Activated B cell treated with CpG ODN at 0.5 μM for 24 hours (primary cell): Measurements from ENCODE around the gene PHF12. TPM values are rescaled to one million over a fixed set of nuclear protein-coding genes. Genes with fewer than 3 reads are reported as not detected.

Experiments used
- ATAC-seq: fragments of 200-7000 bp; cut with Tn5 transposase; one replicate; pipeline ENCODE4 v1.10.0; 2021; ENCODE audit warnings: low read depth, mild to moderate bottlenecking, moderate library complexity
- CTCF ChIA-PET: fragments of 350-600 bp; sonication (Branson Sonifier 250); formaldehyde crosslinking; loops from one replicate; lab custom pipeline; 2021; ENCODE audit warnings: antibody characterized with exemption; lab: Charles Lee
- POLR2A ChIA-PET: fragments of 350-600 bp; sonication (Branson Sonifier 250); formaldehyde crosslinking; loops from one replicate; lab custom pipeline; 2021; ENCODE audit warnings: antibody characterized with exemption; lab: Charles Lee
- DNase-seq: peaks from one replicate; pipeline ENCODE4 v3.0.0; 2022
- H3K27ac Mint-ChIP-seq: one replicate; pipeline ENCODE4 v1.8.0; 2020; ENCODE audit warnings: mixed read lengths
- H3K27me3 Mint-ChIP-seq: one replicate; pipeline ENCODE4 v1.8.0; 2021; ENCODE audit warnings: mixed read lengths
- H3K36me3 Mint-ChIP-seq: one replicate; pipeline ENCODE4 v1.8.0; 2021; ENCODE audit warnings: low read depth, mixed read lengths
- H3K4me1 Mint-ChIP-seq: one replicate; pipeline ENCODE4 v1.8.0; 2021; ENCODE audit warnings: mixed read lengths
- H3K4me3 Mint-ChIP-seq: one replicate; pipeline ENCODE4 v1.8.0; 2020; ENCODE audit warnings: mild to moderate bottlenecking, mixed read lengths
- H3K9me3 Mint-ChIP-seq: one replicate; pipeline ENCODE4 v1.8.0; 2020; ENCODE audit warnings: mixed read lengths
- CTCF ChIP-seq: fragments of 200-600 bp; IDR thresholded peaks from one replicate; pipeline ENCODE4 v1.8.0; 2022; ENCODE audit warnings: antibody characterized with exemption, mild to moderate bottlenecking
- intact Hi-C: fragments of 100-400 bp; cut with micrococcal nuclease; formaldehyde crosslinking; loops from one replicate; pipeline ENCODE4 v1.15.1; 2024
- total RNA-seq: library from RNA; stranded (reverse); gene quantifications from 2 replicates; pipeline ENCODE4 v1.2.3, GENCODE V29; 2022

Gene PHF12
- total RNA-seq, 1 donor from 2014 or later, result 96.5 TPM

DNA sequence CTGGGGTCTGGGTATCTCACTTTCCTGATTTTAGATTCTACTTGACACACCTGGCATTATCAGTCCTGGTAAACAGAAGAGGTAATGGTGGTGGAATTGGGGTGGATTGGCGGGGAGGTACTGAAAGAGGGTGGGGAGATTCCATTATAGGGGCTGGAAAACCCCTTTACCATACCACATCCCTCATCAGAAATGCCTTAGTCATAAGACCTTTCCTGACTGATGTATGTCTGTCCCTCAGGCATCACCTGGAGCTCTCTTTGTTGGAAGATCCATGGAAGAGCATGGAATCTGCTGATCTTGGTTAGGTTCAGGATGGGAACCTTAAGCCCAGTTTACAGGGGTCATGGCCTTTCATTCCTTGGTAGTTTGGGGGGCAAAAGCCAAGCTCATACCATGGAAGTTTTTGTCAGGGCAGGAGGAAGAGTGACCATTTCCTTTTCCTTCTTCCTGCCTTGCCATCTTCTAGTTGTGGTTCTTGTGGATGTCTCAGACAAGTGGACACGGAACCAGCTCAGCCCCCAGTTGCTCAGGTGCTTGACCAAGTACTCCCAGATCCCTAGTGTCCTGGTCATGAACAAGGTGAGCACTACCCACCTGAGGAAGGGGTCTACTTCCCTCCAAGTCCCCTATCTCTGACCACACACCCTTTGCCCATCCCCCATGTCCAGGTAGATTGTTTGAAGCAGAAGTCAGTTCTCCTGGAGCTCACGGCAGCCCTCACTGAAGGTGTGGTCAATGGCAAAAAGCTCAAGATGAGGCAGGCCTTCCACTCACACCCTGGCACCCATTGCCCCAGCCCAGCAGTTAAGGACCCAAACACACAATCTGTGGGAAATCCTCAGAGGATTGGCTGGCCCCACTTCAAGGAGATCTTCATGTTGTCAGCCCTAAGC is 93.2 kb downstream of the PHF12 start:
- no peak for DNase-seq
- no peak for ATAC-seq
- intact Hi-C loops, result no loop called here
- no peak overlapping the region for H3K4me3 Mint-ChIP-seq
- no peaks in the 10 kb centered on the region for H3K27me3 Mint-ChIP-seq
- no peak for TF ChIP-seq CTCF
- peaks cover 25% of the 10 kb centered on the region for H3K4me1 Mint-ChIP-seq
- H3K27ac Mint-ChIP-seq, result peak overlapping the region; percentile 12
- peaks cover 48% of the 10 kb centered on the region for H3K36me3 Mint-ChIP-seq
- no peaks in the 10 kb centered on the region for H3K9me3 Mint-ChIP-seq
- POLR2A ChIA-PET, result interaction anchor here (0.9 to 1.4 kb wide), 3 partner anchors 13 to 36 kb away, joined by 3 to 4 read pairs (median 3); no protein-coding TSS in a partner anchor
- CTCF ChIA-PET, result no interaction called here

DNA sequence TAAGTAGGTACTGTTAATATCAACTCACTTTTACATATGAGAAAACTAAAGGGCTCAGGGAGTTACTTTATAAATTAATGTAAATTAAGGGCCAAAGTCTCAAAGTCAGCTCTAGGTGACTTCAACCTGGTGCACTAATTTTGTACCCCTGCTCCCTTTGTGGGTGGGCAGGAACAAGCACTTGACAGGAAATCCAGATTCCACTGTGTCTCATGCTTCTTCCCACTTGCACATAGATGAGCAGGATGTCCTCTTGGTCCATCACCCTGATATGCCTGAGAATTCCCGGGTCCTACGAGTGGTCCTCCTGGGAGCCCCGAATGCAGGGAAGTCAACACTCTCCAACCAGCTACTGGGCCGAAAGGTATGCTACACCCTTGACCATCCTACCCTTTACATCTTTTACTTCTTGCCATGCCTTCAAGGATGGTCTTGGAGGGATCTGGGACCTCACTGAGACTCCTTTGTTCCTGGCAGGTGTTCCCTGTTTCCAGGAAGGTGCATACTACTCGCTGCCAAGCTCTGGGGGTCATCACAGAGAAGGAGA is 95.2 kb downstream of the PHF12 start:
- intact Hi-C loops, result no loop called here
- H3K27me3 Mint-ChIP-seq, result no peaks in the 10 kb centered on the region
- TF ChIP-seq CTCF, result no peak
- no peaks in the 10 kb centered on the region for H3K9me3 Mint-ChIP-seq
- H3K27ac Mint-ChIP-seq, result no peak overlapping the region
- ChIA-PET CTCF (interaction anchor here (1.7 to 1.8 kb wide), 2 partner anchors 46 to 129 kb away, joined by 5 to 6 read pairs; no protein-coding TSS in a partner anchor), POLR2A (interaction anchor here (0.7 to 2.5 kb wide), 5 partner anchors 14 to 92 kb away, joined by 4 to 13 read pairs (median 11); partner anchors contain the start of genes FAM222B and FLOT2)
- ATAC-seq (no peak), DNase-seq (no peak)
- peaks cover 25% of the 10 kb centered on the region for H3K4me1 Mint-ChIP-seq
- H3K36me3 Mint-ChIP-seq, result peaks cover 44% of the 10 kb centered on the region
- H3K4me3 Mint-ChIP-seq, result peak overlapping the region; percentile 89

- peak overlapping the region; percentile 89 for H3K4me3 Mint-ChIP-seq
- TF ChIP-seq CTCF, result no peak
- H3K27me3 Mint-ChIP-seq, result no peaks in the 10 kb centered on the region
- DNase-seq, result no peak
- peak overlapping the region; percentile 80 for H3K27ac Mint-ChIP-seq
- ChIA-PET POLR2A (interaction anchor here (0.6 to 2.5 kb wide), 9 partner anchors 10 to 144 kb away, joined by 3 to 13 read pairs (median 7); partner anchors contain the start of genes FAM222B, FLOT2 and RPL23A), CTCF (interaction anchor here (0.7 to 1.8 kb wide), 3 partner anchors 47 to 129 kb away, joined by 3 to 6 read pairs (median 5); no protein-coding TSS in a partner anchor)
- no peak for ATAC-seq
- intact Hi-C loops, result no loop called here
- H3K4me1 Mint-ChIP-seq, result peaks cover 25% of the 10 kb centered on the region
- no peaks in the 10 kb centered on the region for H3K9me3 Mint-ChIP-seq
- H3K36me3 Mint-ChIP-seq, result peaks cover 38% of the 10 kb centered on the region
Observed at GRCh38 chr17:28855336-28855679, 96.0 kb downstream of the PHF12 start.

Other genes starting within 250 kb of the PHF12 start
- gene PROCA1, start 239.6 kb downstream of the PHF12 start, total RNA-seq, result 9.1 and 11.0 TPM in 2 replicates
- gene RAB34, start 233.7 kb downstream of the PHF12 start, total RNA-seq, result 21.3 and 23.9 TPM in 2 replicates
- 3,189 and 3,657 TPM in 2 replicates for gene RPL23A, start 231.5 kb downstream of the PHF12 start, total RNA-seq
- 40.7 and 41.0 TPM in 2 replicates for gene TLCD1, start 225.3 kb downstream of the PHF12 start, total RNA-seq
- gene NEK8, start 222.7 kb downstream of the PHF12 start, total RNA-seq, result 24.8 and 29.7 TPM in 2 replicates
- gene TRAF4, start 207.5 kb downstream of the PHF12 start, total RNA-seq, result 754 and 903 TPM in 2 replicates
- gene FAM222B, start 108.7 kb downstream of the PHF12 start, total RNA-seq, result 15.6 and 16.0 TPM in 2 replicates
- 47.6 and 49.2 TPM in 2 replicates for gene ERAL1, start 96.5 kb downstream of the PHF12 start, total RNA-seq
- 303 and 321 TPM in 2 replicates for gene FLOT2, start 53.8 kb downstream of the PHF12 start, total RNA-seq
- 32.0 and 39.6 TPM in 2 replicates for gene DHRS13, start 48.4 kb downstream of the PHF12 start, total RNA-seq
- not detected in 2 replicates for gene SEZ6, start 54.5 kb upstream of the PHF12 start, total RNA-seq
- gene PIPOX, start 91.6 kb upstream of the PHF12 start, total RNA-seq, result 8.7 and 8.8 TPM in 2 replicates
- 67.8 and 79.8 TPM in 2 replicates for gene MYO18A, start 228.9 kb upstream of the PHF12 start, total RNA-seq